ENCODE results near the gene FBP2. TPM values are rescaled to one million over a fixed set of nuclear protein-coding genes. Genes with fewer than 3 reads are reported as not detected.

The FBP2 gene
- total and polyA plus RNA-seq, 2 experiments from 2014 or later: not detected

DNA sequence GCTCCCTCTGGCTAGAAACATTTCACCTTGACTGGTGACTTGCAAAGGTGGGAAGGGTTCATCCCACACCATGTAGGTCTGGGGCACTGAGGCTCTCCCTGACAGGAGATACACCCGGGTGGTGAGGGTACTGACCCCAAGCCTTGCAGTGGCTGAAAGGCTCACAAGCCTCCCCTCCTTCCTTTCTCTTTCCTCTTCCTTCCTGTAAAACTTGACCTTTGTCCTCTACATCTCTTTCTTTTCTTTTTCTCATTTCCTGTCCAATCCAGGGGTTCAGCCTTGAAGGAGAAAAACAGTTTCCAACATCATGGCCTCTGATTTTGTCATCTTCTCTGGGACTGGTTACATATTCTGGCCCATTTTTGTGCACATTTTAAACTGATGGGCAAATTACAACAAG is 16.6 kb downstream of the FBP2 start:
- Histone ChIP-seq H3K27ac (ENCODE audit: low read depth) (no peak overlapping the region), H2AFZ (0 out of 2 replicates have a peak overlapping the region, but pooled peaks have one; percentile 14), H3K4me2 (no peak overlapping the region), H3K4me3 (no peak overlapping the region), H3K79me2 (replicated peaks; ENCODE audit: insufficient read depth) (no peaks in the 10 kb centered on the region), H3K9me2 (ENCODE audit: insufficient read depth) (no peaks in the 10 kb centered on the region), H3K36me3 (ENCODE audit: insufficient read depth) (no peaks in the 10 kb centered on the region), H3F3A (replicated peaks; ENCODE audit: low read depth) (no peaks in the 10 kb centered on the region), H4K20me1 (replicated peaks; ENCODE audit: insufficient read depth) (no peaks in the 10 kb centered on the region), H3K27me3 (ENCODE audit: insufficient read depth) (no peaks in the 10 kb centered on the region), H3K4me1 (ENCODE audit: insufficient read depth) (no peaks in the 10 kb centered on the region)
- H3K27ac Mint-ChIP-seq: no peak overlapping the region
- H3K4me1 Mint-ChIP-seq: peaks cover 4% of the 10 kb centered on the region
- no peak for DNase-seq (ENCODE audit: low spot score)
- peaks cover 7% of the 10 kb centered on the region; the same call in 2 of the 3 replicates for H3K9me3 Mint-ChIP-seq
- TF ChIP-seq NANOG (IDR thresholded peaks at IDR 0.05; ENCODE audit: borderline replicate concordance): no peak
- no peak for TF ChIP-seq EZH2phosphoT487 (IDR thresholded peaks at IDR 0.05; ENCODE audit: unreplicated experiment)
- no peak for TF ChIP-seq CREB1 (CRISPR knock-in tag; IDR thresholded peaks at IDR 0.05; ENCODE audit: low read depth)
- no peak for TF ChIP-seq JUNB (IDR thresholded peaks at IDR 0.05; ENCODE audit: unreplicated experiment)
- no peak for TF ChIP-seq ZNF331 (CRISPR knock-in tag; IDR thresholded peaks at IDR 0.05; ENCODE audit: low read depth)
- no peak for TF ChIP-seq POLR2AphosphoS5 (IDR thresholded peaks at IDR 0.05; ENCODE audit: low read depth)
- TF ChIP-seq STAT1 (IDR thresholded peaks at IDR 0.05; ENCODE audit: unreplicated experiment): no peak
- TF ChIP-seq, protein P1, sequence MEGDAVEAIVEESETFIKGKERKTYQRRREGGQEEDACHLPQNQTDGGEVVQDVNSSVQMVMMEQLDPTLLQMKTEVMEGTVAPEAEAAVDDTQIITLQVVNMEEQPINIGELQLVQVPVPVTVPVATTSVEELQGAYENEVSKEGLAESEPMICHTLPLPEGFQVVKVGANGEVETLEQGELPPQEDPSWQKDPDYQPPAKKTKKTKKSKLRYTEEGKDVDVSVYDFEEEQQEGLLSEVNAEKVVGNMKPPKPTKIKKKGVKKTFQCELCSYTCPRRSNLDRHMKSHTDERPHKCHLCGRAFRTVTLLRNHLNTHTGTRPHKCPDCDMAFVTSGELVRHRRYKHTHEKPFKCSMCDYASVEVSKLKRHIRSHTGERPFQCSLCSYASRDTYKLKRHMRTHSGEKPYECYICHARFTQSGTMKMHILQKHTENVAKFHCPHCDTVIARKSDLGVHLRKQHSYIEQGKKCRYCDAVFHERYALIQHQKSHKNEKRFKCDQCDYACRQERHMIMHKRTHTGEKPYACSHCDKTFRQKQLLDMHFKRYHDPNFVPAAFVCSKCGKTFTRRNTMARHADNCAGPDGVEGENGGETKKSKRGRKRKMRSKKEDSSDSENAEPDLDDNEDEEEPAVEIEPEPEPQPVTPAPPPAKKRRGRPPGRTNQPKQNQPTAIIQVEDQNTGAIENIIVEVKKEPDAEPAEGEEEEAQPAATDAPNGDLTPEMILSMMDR (conservative IDR thresholded peaks at IDR 0.05; ENCODE audit: low read depth in 2 of 2): no peak
- TF ChIP-seq, protein P2, sequence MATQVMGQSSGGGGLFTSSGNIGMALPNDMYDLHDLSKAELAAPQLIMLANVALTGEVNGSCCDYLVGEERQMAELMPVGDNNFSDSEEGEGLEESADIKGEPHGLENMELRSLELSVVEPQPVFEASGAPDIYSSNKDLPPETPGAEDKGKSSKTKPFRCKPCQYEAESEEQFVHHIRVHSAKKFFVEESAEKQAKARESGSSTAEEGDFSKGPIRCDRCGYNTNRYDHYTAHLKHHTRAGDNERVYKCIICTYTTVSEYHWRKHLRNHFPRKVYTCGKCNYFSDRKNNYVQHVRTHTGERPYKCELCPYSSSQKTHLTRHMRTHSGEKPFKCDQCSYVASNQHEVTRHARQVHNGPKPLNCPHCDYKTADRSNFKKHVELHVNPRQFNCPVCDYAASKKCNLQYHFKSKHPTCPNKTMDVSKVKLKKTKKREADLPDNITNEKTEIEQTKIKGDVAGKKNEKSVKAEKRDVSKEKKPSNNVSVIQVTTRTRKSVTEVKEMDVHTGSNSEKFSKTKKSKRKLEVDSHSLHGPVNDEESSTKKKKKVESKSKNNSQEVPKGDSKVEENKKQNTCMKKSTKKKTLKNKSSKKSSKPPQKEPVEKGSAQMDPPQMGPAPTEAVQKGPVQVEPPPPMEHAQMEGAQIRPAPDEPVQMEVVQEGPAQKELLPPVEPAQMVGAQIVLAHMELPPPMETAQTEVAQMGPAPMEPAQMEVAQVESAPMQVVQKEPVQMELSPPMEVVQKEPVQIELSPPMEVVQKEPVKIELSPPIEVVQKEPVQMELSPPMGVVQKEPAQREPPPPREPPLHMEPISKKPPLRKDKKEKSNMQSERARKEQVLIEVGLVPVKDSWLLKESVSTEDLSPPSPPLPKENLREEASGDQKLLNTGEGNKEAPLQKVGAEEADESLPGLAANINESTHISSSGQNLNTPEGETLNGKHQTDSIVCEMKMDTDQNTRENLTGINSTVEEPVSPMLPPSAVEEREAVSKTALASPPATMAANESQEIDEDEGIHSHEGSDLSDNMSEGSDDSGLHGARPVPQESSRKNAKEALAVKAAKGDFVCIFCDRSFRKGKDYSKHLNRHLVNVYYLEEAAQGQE (IDR thresholded peaks at IDR 0.05; ENCODE audit: unreplicated experiment): no peak
- TF ChIP-seq ZNF114 (CRISPR knock-in tag; IDR thresholded peaks at IDR 0.05): no peak
- TF ChIP-seq, protein P3, sequence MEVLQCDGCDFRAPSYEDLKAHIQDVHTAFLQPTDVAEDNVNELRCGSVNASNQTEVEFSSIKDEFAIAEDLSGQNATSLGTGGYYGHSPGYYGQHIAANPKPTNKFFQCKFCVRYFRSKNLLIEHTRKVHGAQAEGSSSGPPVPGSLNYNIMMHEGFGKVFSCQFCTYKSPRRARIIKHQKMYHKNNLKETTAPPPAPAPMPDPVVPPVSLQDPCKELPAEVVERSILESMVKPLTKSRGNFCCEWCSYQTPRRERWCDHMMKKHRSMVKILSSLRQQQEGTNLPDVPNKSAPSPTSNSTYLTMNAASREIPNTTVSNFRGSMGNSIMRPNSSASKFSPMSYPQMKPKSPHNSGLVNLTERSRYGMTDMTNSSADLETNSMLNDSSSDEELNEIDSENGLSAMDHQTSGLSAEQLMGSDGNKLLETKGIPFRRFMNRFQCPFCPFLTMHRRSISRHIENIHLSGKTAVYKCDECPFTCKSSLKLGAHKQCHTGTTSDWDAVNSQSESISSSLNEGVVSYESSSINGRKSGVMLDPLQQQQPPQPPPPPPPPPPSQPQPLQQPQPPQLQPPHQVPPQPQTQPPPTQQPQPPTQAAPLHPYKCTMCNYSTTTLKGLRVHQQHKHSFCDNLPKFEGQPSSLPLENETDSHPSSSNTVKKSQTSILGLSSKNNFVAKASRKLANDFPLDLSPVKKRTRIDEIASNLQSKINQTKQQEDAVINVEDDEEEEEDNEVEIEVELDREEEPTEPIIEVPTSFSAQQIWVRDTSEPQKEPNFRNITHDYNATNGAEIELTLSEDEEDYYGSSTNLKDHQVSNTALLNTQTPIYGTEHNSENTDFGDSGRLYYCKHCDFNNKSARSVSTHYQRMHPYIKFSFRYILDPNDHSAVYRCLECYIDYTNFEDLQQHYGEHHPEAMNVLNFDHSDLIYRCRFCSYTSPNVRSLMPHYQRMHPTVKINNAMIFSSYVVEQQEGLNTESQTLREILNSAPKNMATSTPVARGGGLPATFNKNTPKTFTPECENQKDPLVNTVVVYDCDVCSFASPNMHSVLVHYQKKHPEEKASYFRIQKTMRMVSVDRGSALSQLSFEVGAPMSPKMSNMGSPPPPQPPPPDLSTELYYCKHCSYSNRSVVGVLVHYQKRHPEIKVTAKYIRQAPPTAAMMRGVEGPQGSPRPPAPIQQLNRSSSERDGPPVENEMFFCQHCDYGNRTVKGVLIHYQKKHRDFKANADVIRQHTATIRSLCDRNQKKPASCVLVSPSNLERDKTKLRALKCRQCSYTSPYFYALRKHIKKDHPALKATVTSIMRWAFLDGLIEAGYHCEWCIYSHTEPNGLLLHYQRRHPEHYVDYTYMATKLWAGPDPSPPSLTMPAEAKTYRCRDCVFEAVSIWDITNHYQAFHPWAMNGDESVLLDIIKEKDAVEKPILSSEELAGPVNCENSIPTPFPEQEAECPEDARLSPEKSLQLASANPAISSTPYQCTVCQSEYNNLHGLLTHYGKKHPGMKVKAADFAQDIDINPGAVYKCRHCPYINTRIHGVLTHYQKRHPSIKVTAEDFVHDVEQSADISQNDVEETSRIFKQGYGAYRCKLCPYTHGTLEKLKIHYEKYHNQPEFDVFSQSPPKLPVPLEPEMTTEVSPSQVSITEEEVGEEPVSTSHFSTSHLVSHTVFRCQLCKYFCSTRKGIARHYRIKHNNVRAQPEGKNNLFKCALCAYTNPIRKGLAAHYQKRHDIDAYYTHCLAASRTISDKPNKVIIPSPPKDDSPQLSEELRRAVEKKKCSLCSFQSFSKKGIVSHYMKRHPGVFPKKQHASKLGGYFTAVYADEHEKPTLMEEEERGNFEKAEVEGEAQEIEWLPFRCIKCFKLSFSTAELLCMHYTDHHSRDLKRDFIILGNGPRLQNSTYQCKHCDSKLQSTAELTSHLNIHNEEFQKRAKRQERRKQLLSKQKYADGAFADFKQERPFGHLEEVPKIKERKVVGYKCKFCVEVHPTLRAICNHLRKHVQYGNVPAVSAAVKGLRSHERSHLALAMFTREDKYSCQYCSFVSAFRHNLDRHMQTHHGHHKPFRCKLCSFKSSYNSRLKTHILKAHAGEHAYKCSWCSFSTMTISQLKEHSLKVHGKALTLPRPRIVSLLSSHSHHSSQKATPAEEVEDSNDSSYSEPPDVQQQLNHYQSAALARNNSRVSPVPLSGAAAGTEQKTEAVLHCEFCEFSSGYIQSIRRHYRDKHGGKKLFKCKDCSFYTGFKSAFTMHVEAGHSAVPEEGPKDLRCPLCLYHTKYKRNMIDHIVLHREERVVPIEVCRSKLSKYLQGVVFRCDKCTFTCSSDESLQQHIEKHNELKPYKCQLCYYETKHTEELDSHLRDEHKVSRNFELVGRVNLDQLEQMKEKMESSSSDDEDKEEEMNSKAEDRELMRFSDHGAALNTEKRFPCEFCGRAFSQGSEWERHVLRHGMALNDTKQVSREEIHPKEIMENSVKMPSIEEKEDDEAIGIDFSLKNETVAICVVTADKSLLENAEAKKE (CRISPR knock-in tag; IDR thresholded peaks at IDR 0.05): no peak
- no peak for TF ChIP-seq EZH2 (IDR thresholded peaks at IDR 0.05; ENCODE audit: low read depth, unreplicated experiment)
- TF ChIP-seq, protein P4, sequence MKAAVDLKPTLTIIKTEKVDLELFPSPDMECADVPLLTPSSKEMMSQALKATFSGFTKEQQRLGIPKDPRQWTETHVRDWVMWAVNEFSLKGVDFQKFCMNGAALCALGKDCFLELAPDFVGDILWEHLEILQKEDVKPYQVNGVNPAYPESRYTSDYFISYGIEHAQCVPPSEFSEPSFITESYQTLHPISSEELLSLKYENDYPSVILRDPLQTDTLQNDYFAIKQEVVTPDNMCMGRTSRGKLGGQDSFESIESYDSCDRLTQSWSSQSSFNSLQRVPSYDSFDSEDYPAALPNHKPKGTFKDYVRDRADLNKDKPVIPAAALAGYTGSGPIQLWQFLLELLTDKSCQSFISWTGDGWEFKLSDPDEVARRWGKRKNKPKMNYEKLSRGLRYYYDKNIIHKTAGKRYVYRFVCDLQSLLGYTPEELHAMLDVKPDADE (IDR thresholded peaks at IDR 0.05): no peak
- H3K27me3 Mint-ChIP-seq (ENCODE audit: insufficient read depth, low read depth, poor library complexity): no peaks in the 10 kb centered on the region
- H3K36me3 Mint-ChIP-seq (ENCODE audit: low read depth): no peaks in the 10 kb centered on the region
- no peak overlapping the region for H3K4me3 Mint-ChIP-seq
- no peak for ATAC-seq
